Stimulated activated memory B cell treated with anti-CD40 and anti-IgM and Interleukin-4, amounts not matched to agents 10 μg/mL and 1 μg/mL and 100 μg/mL, for 72 hours (primary cell): Measurements from ENCODE around the gene MIP.
"Not testable (repeated sequence)": the region's sequence is repeated elsewhere in the genome, so short reads cannot be mapped to it uniquely, and the experiment has no call there.

Experiments used
- ATAC-seq: fragments of 150-1000 bp; cut with Tn5 transposase; 2 replicates; pipeline ENCODE4 v1.10.0; 2021
- H3K27ac Mint-ChIP-seq: one replicate; pipeline ENCODE4 v1.8.0; 2022; ENCODE audit warnings: mild to moderate bottlenecking, mixed read lengths
- H3K27me3 Mint-ChIP-seq: one replicate; pipeline ENCODE4 v1.8.0; 2022; ENCODE audit warnings: mixed read lengths
- H3K36me3 Mint-ChIP-seq: one replicate; pipeline ENCODE4 v1.8.0; 2022; ENCODE audit warnings: mixed read lengths
- H3K4me1 Mint-ChIP-seq: one replicate; pipeline ENCODE4 v1.8.0; 2022; ENCODE audit warnings: mixed read lengths
- H3K4me3 Mint-ChIP-seq: one replicate; pipeline ENCODE4 v1.8.0; 2022; ENCODE audit warnings: mild to moderate bottlenecking, moderate library complexity, mixed read lengths
- H3K9me3 Mint-ChIP-seq: one replicate; pipeline ENCODE4 v1.8.0; 2022; ENCODE audit warnings: mixed read lengths

Gene MIP

GRCh38 chr12:56454557-56454956 is at the start of gene MIP:
TSS of gene MIP (minus strand) at chr12:56454657. CDS start at chr12:56454613, 44 bp downstream.
- Mint-ChIP-seq H3K36me3 (no peaks in the 10 kb centered on the region), H3K27me3 (no peaks in the 10 kb centered on the region), H3K9me3 (no peaks in the 10 kb centered on the region), H3K4me3 (no peak within 1 kb of the TSS), H3K4me1 (peaks cover 7% of the 10 kb centered on the region), H3K27ac (no peak within 1 kb of the TSS)
- ATAC-seq = no peak

GRCh38 chr12:56499879-56500278 is 45.4 kb upstream of the MIP start:
- not testable (repeated sequence) for ATAC-seq, H3K27me3 Mint-ChIP-seq, H3K9me3 Mint-ChIP-seq, H3K4me1 Mint-ChIP-seq, H3K36me3 Mint-ChIP-seq, H3K4me3 Mint-ChIP-seq, H3K27ac Mint-ChIP-seq

DNA sequence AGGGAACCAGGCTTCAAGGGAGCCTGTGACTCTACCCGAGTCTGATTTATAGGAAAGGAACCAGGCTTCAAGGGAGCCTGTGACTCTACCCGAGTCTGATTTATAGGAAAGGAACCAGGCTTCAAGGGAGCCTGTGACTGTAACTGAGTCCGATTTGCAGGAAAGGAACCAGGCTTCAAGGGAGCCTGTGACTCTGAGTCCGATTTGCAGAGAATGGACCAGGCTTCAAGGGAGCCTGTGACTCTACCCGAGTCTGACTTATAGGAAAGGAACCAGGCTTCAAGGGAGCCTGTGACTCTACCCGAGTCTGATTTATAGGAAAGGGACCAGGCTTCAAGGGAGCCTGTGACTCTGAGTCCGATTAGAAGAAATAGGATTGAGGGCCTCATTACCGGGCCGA is 45.0 kb upstream of the MIP start:
- not testable (repeated sequence) for H3K4me1 Mint-ChIP-seq, H3K27ac Mint-ChIP-seq, H3K27me3 Mint-ChIP-seq, ATAC-seq, H3K9me3 Mint-ChIP-seq, H3K36me3 Mint-ChIP-seq, H3K4me3 Mint-ChIP-seq

DNA sequence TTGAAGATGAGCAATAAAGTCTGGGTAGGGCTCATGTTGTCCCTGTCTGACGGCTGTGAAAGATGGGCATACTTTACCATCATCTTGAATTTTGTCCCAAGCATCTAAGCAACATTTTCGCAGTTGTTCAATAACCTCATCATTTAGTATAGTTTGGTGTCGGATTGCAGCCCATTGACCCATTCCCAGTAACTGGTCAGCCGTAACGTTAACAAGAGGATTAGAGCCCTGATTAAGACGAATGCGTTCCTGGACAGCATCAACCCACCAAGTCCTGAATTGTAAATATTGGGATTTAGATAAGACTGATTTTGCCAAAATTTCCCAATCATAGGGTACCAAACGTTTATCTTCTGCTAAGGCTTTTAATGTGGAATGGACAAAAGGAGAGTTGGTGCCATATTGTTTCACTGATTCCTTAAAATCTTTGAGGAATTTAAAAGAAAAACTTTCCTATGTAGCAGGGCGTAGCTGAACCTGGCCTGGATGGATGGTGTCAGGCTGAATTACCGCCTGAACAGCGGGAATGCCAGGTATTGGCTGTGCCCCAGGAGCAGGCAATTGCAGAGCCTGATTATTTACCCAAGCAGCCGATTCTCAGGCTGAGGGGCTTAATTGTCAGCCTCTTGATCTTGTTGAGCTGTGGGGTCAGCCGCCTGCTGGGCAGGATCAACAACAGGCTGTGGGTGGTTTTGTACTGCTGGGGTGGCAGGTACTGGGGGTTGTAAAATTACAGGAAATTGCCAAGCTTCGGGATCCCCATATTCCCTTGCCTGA is 43.9 kb upstream of the MIP start:
- ATAC-seq, H3K9me3 Mint-ChIP-seq, H3K27ac Mint-ChIP-seq, H3K27me3 Mint-ChIP-seq, H3K36me3 Mint-ChIP-seq, H3K4me1 Mint-ChIP-seq, H3K4me3 Mint-ChIP-seq: not testable (repeated sequence)

DNA sequence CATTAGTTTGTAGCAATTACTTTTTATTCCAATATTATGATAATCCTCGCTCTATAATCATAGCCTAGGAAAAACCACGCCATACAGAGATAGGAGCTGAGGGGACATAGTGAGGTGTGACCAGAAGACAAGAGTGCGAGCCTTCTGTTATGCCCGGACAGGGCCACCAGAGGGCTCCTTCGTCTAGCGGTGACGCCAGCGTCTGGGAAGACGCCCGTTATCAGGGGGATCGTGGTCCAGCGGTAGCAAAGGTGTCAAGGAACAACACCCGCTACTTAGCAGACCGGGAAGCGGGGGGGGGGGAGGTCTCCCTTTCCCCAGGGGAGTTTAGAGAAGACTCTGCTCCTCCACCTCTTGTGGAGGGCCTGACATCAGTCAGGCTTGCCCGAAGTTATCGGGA is 42.2 kb upstream of the MIP start:
- H3K4me3 Mint-ChIP-seq = peak overlapping the region; percentile 32
- H3K9me3 Mint-ChIP-seq, ATAC-seq, H3K4me1 Mint-ChIP-seq, H3K27ac Mint-ChIP-seq, H3K36me3 Mint-ChIP-seq, H3K27me3 Mint-ChIP-seq: not testable (repeated sequence)

DNA sequence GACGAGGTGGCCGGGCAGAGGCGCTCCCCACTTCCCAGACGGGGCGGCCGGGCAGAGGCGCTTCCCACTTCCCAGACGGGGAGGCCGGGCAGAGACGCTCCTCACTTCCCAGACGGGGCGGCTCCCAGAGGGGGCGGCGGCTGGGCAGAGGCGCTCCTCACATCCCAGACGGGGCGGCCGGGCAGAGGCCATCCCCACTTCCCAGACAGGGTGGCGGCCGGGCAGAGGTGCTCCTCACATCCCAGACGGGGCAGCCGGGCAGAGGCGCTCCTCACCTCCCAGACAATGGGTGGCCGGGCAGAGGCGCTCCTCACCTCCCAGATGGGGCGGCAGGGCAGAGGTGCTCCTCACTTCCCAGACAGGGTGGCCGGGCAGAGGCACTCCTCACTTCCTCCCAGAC is 40.0 kb upstream of the MIP start:
- H3K9me3 Mint-ChIP-seq, ATAC-seq, H3K36me3 Mint-ChIP-seq, H3K4me1 Mint-ChIP-seq, H3K27ac Mint-ChIP-seq, H3K4me3 Mint-ChIP-seq, H3K27me3 Mint-ChIP-seq: not testable (repeated sequence)

DNA sequence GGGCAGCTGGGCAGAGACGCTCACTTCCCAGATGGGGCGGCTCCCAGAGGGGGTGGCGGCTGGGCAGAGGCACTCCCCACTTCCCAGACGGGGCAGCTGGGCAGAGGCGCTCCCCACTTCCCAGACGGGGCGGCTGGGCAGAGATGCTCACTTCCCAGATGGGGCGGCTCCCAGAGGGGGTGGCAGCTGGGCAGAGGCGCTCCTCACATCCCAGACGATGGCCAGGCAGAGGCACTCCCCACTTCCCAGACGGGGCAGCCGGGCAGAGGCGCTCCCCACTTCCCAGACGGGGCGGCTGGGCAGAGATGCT is 39.6 kb upstream of the MIP start:
- not testable (repeated sequence) for H3K4me1 Mint-ChIP-seq, H3K27me3 Mint-ChIP-seq, H3K36me3 Mint-ChIP-seq, ATAC-seq, H3K27ac Mint-ChIP-seq, H3K9me3 Mint-ChIP-seq, H3K4me3 Mint-ChIP-seq

- peaks cover 11% of the 10 kb centered on the region for H3K4me1 Mint-ChIP-seq
- H3K36me3 Mint-ChIP-seq, H3K27me3 Mint-ChIP-seq, H3K4me3 Mint-ChIP-seq, H3K27ac Mint-ChIP-seq, ATAC-seq, H3K9me3 Mint-ChIP-seq: not testable (repeated sequence)
Observed at GRCh38 chr12:56493409-56494105, 39.1 kb upstream of the MIP start.

DNA sequence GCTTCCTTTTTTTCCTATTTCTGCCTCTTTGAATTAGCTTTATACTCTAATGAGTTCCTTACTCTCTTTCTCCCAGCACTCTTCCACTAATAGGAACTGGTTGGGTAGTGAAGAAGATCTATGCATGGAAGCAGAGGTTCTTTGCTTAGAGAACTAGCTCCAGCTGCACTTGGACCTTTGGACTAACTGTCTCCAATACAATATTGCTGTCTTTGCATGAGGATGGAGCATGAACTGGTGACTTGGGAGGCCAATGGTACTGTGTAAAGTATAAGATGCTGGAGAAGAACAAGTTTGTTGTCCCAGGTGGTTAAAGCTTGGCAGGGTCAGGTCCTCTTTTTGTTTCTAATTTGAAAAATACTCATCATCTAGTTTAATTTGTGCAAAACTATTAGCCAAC is 35.9 kb upstream of the MIP start:
- ATAC-seq = no peak
- H3K9me3 Mint-ChIP-seq = peaks cover 3% of the 10 kb centered on the region
- peaks cover 17% of the 10 kb centered on the region for H3K4me1 Mint-ChIP-seq
- H3K27ac Mint-ChIP-seq = no peak overlapping the region
- no peaks in the 10 kb centered on the region for H3K27me3 Mint-ChIP-seq
- no peak overlapping the region for H3K4me3 Mint-ChIP-seq
- H3K36me3 Mint-ChIP-seq = no peaks in the 10 kb centered on the region

DNA sequence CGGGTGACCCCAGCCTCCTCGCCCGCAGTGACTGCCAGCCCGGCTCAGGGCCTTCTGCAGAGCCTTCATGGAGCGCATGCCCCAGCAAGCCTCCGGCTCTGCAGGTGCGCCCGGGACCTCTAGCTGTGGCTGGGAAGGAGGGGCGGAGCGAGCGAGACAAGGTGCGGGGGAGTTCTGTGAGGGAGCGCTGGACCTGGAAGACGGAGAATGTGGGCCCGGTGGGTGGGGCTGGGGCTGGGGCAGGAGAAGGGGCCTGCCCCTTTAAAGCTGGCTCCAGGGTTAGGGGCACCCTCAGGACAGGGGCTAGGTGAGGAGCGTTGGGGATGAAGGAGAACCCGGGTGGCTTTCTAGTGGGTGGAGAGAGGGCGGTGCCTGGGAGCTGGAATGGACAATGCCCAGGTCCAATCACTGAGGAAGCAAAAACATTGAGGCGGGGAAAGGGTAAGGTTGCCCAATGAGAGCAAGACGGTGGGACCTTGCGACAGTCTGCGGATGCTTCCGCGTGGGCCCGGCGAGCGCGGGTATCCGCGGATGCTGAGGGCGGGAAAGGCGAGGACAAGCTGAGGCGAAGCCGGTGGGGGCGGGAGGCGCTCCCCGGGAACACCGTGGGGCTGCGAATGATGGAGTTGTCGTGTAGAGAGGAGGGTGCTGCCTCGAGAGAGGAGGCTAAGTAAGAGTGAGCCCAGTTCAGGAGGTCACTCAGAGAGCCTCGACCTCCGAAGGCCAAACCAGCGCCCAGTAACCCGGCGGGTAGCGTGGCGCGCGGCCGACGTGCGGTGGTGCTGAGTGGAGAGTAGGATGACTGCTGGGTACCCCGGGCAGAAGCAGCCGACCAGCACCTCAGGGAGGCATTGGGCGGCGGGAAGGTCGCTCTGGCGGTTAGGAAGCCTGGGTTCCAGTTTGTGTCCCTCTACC is 33.8 kb upstream of the MIP start, which contains the start of gene GLS2:
Gene GLS2, minus strand, starts transcription at position 121 of the 915 bp plus-strand sequence. Its CDS starts 43 bp downstream, at position 78.
- Mint-ChIP-seq H3K27me3 (no peaks in the 10 kb centered on the region), H3K4me1 (peaks cover 17% of the 10 kb centered on the region), H3K27ac (peak within 1 kb of the TSS; percentile 45)

DNA sequence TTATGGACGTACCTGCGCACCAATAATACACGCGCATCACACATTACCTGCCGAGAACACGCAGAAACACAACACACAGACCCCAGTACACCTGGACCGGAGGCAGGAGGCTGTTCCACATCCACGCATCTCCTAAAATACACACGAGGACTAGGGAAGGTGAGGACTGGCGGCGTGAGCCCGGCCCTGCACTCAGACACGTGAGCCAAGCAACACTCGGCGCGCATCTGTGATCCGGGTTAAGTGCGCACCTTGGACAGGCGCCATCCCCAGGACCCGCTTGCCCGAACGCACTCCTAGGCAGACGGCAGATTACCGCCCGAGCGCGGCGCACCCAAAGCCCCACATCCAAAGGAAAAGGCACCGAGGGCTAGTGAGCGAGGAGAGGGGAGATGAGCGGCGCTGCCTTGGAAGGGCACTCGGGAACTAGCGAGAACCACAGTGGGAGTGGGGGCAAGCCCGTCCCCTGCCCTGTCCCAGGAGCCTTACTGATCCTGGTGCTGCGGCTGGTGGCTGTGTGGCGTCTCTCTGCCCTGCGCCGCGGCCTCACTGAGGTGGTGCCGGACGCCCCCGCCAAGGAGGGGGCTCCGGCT is 33.1 kb upstream of the MIP start:
- no peaks in the 10 kb centered on the region for H3K27me3 Mint-ChIP-seq
- H3K36me3 Mint-ChIP-seq = no peaks in the 10 kb centered on the region
- H3K9me3 Mint-ChIP-seq = peaks cover 3% of the 10 kb centered on the region
- peak; percentile 58 for ATAC-seq
- peaks cover 17% of the 10 kb centered on the region for H3K4me1 Mint-ChIP-seq
- peak overlapping the region; percentile 45 for H3K27ac Mint-ChIP-seq
- peak overlapping the region; percentile 86 for H3K4me3 Mint-ChIP-seq

More for the DNA sequence above, 33.8 kb upstream of the MIP start, which contains the start of gene GLS2:
- H3K4me3 Mint-ChIP-seq = peak within 1 kb of the TSS; percentile 86
- peaks cover 3% of the 10 kb centered on the region for H3K9me3 Mint-ChIP-seq
- H3K36me3 Mint-ChIP-seq = no peaks in the 10 kb centered on the region
- peak; percentile 98 for ATAC-seq

DNA sequence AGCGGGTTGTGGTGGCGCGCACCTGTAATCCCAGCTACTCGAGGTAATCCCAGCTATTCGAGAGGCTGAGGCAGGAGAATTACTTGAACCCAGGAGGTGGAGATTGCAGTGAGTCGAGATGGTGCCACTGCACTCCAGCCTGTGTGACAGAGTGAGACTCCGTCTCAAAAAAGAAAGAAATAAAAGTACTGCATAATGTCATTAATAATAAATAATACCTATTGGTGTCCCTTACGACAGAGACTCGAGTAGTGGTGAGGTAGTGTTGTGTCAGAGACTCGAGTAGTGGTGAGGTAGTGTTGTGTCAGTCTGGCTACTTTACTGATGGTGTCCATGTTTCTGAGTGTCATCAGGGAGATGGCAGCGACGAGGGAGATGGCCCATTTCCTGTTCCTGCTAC is 32.2 kb upstream of the MIP start:
- peak overlapping the region; percentile 5 for H3K4me3 Mint-ChIP-seq
- H3K27me3 Mint-ChIP-seq = no peaks in the 10 kb centered on the region
- H3K36me3 Mint-ChIP-seq = no peaks in the 10 kb centered on the region
- ATAC-seq = no peak
- H3K9me3 Mint-ChIP-seq = peaks cover 3% of the 10 kb centered on the region
- no peak overlapping the region for H3K27ac Mint-ChIP-seq
- H3K4me1 Mint-ChIP-seq = peaks cover 17% of the 10 kb centered on the region

- Mint-ChIP-seq H3K9me3 (peaks cover 3% of the 10 kb centered on the region), H3K4me1 (peaks cover 31% of the 10 kb centered on the region), H3K27ac (no peak overlapping the region), H3K4me3 (no peak overlapping the region), H3K36me3 (peaks cover 9% of the 10 kb centered on the region), H3K27me3 (no peaks in the 10 kb centered on the region)
- no peak for ATAC-seq
Observed at GRCh38 chr12:56484566-56484965, 30.1 kb upstream of the MIP start.

DNA sequence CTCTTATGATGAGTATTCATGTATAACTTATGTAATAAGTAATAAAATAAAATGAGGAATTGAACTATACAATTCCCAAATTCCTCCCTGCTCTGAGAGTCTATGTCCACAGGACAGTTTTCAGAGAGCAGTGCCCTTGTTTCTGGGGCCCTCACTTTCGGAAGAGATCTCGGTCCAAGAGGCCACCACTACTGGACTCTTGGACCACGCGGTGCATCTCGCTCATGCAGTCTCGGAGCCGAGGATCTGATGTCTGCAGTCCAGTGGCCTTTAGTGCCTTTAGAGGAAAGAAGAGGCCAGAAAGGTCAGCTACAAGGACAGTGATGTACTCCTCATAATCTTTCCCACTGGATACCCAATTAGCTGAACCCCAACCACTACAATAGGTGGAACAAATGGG is 25.2 kb upstream of the MIP start:
- ATAC-seq = no peak
- Mint-ChIP-seq H3K9me3 (no peaks in the 10 kb centered on the region), H3K4me1 (peaks cover 25% of the 10 kb centered on the region), H3K27me3 (no peaks in the 10 kb centered on the region), H3K4me3 (no peak overlapping the region), H3K27ac (no peak overlapping the region), H3K36me3 (peaks cover 14% of the 10 kb centered on the region)
